Neural cell (in vitro differentiated cells): ENCODE data around the gene GRB14. TPM values are rescaled to one million over a fixed set of nuclear protein-coding genes. Genes with fewer than 3 reads are reported as not detected.

Experiments
- polyA plus RNA-seq: library from polyadenylated mRNA; depleted of rRNA; stranded (reverse); fragments of >200 nt; gene quantifications from 2 replicates; pipeline ENCODE4 v1.2.3, GENCODE V29; 2014

GRB14 gene
- polyA plus RNA-seq, 1 donor from 2014 or later, result 4.5 TPM

Other genes starting within 250 kb of the GRB14 start
- 0.11 TPM in 1 of 2 replicates, not detected in the other for gene COBLL1, start 220.3 kb upstream of the GRB14 start, polyA plus RNA-seq